Ectodermal cell (in vitro differentiated cells): ENCODE data around the gene NPIPB4. TPM values are rescaled to one million over a fixed set of nuclear protein-coding genes. Genes with fewer than 3 reads are reported as not detected.
"Not testable (repeated sequence)": the region's sequence is repeated elsewhere in the genome, so short reads cannot be mapped to it uniquely, and the experiment has no call there.

ENCODE experiments used
- H3K27ac ChIP-seq: 2 replicates; pipeline ENCODE4 v1.7.0; 2013; ENCODE audit warnings: mild to moderate bottlenecking, low read depth, low read length; ENCODE audit not compliant: insufficient read depth, poor library complexity, severe bottlenecking
- H3K27me3 ChIP-seq: 2 replicates; pipeline ENCODE4 v1.7.0; 2013; ENCODE audit warnings: mild to moderate bottlenecking, low read length; ENCODE audit not compliant: insufficient read depth, control insufficient read depth, poor library complexity, severe bottlenecking
- H3K36me3 ChIP-seq: one replicate; pipeline ENCODE4 v1.7.0; 2013; ENCODE audit warnings: low read length; ENCODE audit not compliant: control insufficient read depth, insufficient read depth
- H3K4me1 ChIP-seq: one replicate; pipeline ENCODE4 v1.7.0; 2013; ENCODE audit warnings: low read length; ENCODE audit not compliant: control insufficient read depth, insufficient read depth
- H3K4me3 ChIP-seq: 2 replicates; pipeline ENCODE4 v1.7.0; 2013; ENCODE audit warnings: low read depth, low read length, control low read depth; ENCODE audit not compliant: insufficient read depth
- H3K9me3 ChIP-seq: 2 replicates; pipeline ENCODE4 v1.7.0; 2013; ENCODE audit warnings: mild to moderate bottlenecking, low read length, moderate library complexity; ENCODE audit not compliant: control insufficient read depth
- WGBS, 2 experiments: methylation state at CpG; one replicate each; pipeline ENCODE4 v1.1.7; 2013; ENCODE audit warnings: missing lambda C conversion rate in 2 of 2; 5-methylcytosine and 5-hydroxymethylcytosine counted together
- polyA plus RNA-seq, 4 experiments: library from polyadenylated mRNA; stranded (reverse); fragments of 50-300 nt; gene quantifications; one replicate each; pipeline ENCODE4 v1.2.3, GENCODE V29; 2013

Gene NPIPB4
- 47.3 TPM for polyA plus RNA-seq (2013, experiment 1 of 4)
- 48.5 TPM for polyA plus RNA-seq (2013, experiment 2 of 4)
- 24.9 TPM for polyA plus RNA-seq (2013, experiment 3 of 4)
- polyA plus RNA-seq (2013, experiment 4 of 4), result 39.0 TPM

GRCh38 chr16:21857656-21858055 is at the start of gene NPIPB4:
Gene NPIPB4, minus strand, starts transcription at chr16:21857756. Its CDS starts 378 bp downstream, at chr16:21857378.
- not testable (repeated sequence) for H3K9me3 ChIP-seq, H3K4me1 ChIP-seq, H3K27ac ChIP-seq, H3K36me3 ChIP-seq, H3K27me3 ChIP-seq, H3K4me3 ChIP-seq
- no CpG with 5 or more reads among the region's 5 CpGs for WGBS, 2 experiments

- H3K27ac ChIP-seq, H3K4me1 ChIP-seq, H3K9me3 ChIP-seq, H3K27me3 ChIP-seq, H3K36me3 ChIP-seq, H3K4me3 ChIP-seq: not testable (repeated sequence)
- 93 to 97% methylated on average over 2 of the region's 5 CpGs for WGBS, 2 experiments
Observed at GRCh38 chr16:21898998-21899397, 41.4 kb upstream of the NPIPB4 start.

- not testable (repeated sequence) for H3K36me3 ChIP-seq, H3K27ac ChIP-seq, H3K4me3 ChIP-seq, H3K9me3 ChIP-seq, H3K27me3 ChIP-seq, H3K4me1 ChIP-seq
- WGBS, 2 experiments, result 75 to 82% methylated on average over 3 of the region's 3 CpGs
Observed at GRCh38 chr16:21881988-21882387, 24.4 kb upstream of the NPIPB4 start.

DNA sequence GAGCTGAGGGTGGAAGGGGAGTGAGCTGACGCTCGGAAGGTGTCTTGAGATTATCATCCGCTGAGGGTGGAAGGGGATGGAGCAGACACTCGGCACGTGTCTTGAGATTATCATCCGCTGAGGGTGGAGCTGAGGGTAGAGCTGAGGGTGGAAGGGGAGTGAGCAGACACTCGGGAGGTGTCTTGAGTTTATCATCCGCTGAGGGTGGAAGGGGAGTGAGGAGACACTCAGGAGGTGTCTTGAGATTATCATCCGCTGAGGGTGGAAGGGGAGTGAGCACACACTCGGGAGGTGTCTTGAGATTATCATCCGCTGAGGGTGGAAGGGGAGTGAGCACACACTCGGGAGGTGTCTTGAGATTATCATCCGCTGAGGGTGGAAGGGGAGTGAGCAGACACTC is 20.4 kb downstream of the NPIPB4 start:
- 12 to 14% methylated on average over 2 to 3 of the region's 13 CpGs for WGBS, 2 experiments

DNA sequence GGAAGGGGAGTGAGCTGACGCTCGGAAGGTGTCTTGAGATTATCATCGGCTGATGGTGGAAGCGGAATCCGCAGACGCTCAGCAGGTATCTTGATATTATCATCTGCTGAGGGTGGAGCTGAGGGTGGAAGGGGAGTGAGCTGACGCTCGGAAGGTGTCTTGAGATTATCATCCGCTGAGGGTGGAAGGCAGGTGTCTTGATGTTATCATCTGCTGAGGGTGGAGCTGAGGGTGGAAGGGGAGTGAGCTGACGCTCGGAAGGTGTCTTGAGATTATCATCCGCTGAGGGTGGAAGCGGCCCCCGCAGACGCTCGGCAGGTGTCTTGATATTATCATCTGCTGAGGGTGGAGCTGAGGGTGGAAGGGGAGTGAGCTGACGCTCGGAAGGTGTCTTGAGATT is 21.2 kb downstream of the NPIPB4 start:
- WGBS, 2 experiments, result 7% methylated on average over 3 of the region's 18 CpGs
- peaks cover 15% of the 10 kb centered on the region for H3K27me3 ChIP-seq
- H3K4me3 ChIP-seq, H3K27ac ChIP-seq, H3K36me3 ChIP-seq, H3K9me3 ChIP-seq, H3K4me1 ChIP-seq: not testable (repeated sequence)

More for the DNA sequence above, 20.4 kb downstream of the NPIPB4 start:
- H3K9me3 ChIP-seq, H3K36me3 ChIP-seq, H3K4me3 ChIP-seq, H3K27ac ChIP-seq, H3K4me1 ChIP-seq: not testable (repeated sequence)
- H3K27me3 ChIP-seq, result peaks cover 15% of the 10 kb centered on the region

DNA sequence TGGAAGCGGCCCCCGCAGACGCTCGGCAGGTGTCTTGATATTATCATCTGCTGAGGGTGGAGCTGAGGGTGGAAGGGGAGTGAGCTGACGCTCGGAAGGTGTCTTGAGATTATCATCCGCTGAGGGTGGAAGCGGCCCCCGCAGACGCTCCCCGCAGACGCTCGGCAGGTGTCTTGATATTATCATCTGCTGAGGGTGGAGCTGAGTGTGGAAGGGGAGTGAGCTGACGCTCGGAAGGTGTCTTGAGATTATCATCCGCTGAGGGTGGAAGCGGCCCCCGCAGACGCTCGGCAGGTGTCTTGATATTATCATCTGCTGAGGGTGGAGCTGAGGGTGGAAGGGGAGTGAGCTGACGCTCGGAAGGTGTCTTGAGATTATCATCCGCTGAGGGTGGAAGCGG is 21.8 kb downstream of the NPIPB4 start:
- not testable (repeated sequence) for H3K27ac ChIP-seq, H3K36me3 ChIP-seq, H3K4me3 ChIP-seq, H3K4me1 ChIP-seq, H3K9me3 ChIP-seq
- peaks cover 15% of the 10 kb centered on the region for H3K27me3 ChIP-seq
- 5 to 10% methylated on average over 2 to 8 of the region's 24 CpGs for WGBS, 2 experiments

DNA sequence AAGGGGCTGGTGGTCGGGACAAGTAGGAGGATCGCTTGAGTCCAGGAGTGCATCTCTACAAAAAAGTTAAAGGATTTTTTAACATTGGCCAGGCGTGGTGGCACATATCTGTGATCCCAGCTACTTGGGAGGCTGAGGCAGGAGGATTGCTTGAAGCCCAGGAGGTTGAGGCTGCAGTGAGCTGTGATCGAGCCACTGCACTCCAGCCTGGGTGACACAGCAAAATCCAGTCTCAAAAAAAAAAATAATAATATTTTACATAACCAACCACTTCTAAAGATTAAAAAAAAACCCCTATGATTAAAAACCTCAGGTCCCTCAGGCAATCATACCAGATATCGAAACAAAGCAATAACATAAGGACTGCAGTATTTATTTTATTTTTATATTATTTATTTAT is 23.3 kb downstream of the NPIPB4 start:
- H3K36me3 ChIP-seq, H3K4me1 ChIP-seq, H3K9me3 ChIP-seq: not testable (repeated sequence)

DNA sequence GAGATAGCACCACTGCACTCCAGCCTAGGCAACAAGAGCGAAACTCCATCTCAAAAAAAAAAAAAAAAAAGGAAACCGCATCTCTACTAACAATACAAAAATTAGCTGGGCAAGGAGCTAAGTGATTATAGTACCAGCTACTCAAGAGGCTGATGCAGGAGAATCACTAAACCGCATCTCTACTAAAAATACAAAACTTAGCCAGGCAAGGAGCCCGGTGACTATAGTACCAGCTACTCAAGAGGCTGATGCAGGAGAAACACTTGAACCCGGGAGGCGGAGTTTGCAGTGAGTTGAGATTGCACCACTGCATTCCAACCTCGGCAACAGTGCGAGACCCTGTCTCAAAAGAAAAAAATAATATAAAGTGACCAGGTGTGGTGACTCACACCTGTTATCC is 27.6 kb downstream of the NPIPB4 start:
- H3K27ac ChIP-seq, H3K27me3 ChIP-seq, H3K36me3 ChIP-seq, H3K4me3 ChIP-seq, H3K9me3 ChIP-seq, H3K4me1 ChIP-seq: not testable (repeated sequence)
- 93% methylated on average over 4 of the region's 8 CpGs for WGBS, 2 experiments

More for the DNA sequence above, 23.3 kb downstream of the NPIPB4 start:
- H3K27me3 ChIP-seq, result peaks cover 15% of the 10 kb centered on the region
- H3K27ac ChIP-seq, H3K4me3 ChIP-seq: not testable (repeated sequence)
- 80 to 83% methylated on average over 1 of the region's 5 CpGs for WGBS, 2 experiments

DNA sequence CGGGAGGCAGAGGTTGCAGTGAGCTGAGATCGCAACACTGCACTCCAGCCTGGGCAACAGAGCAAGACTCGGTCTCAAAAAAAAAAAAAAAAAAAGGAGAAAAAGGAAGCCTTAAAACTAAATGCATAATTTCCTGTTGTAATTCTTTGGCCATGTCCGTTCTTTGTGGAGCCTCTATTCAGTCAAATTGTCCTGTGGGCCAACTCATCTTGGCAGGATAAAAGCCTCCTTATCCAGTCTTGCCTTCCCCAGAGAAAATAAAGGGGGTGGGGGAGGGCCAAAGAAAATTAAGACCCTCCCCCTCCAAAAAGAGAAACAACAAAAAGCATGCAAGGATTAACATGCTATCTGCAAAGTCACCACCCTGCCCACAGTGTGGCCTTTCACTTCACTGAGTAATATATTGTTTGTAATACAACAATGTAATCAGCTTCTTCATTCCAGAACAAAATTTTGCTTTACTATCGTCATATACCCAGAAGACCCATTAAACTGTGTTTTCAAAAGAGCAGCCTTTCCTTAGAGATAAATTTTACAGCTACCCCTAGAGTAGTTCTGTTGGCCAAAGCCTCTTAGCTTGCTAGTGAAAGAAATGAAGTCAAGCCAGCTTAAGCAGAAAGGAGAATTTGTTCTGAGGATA is 31.4 kb downstream of the NPIPB4 start:
- not testable (repeated sequence) for H3K4me3 ChIP-seq, H3K4me1 ChIP-seq, H3K27me3 ChIP-seq, H3K9me3 ChIP-seq, H3K27ac ChIP-seq, H3K36me3 ChIP-seq
- 88 to 93% methylated on average over 5 of the region's 5 CpGs for WGBS, 2 experiments

- whole genome bisulfite sequencing, 2 experiments, result 90 to 91% methylated on average over 4 of the region's 4 CpGs
- H3K27ac ChIP-seq, H3K27me3 ChIP-seq, H3K4me1 ChIP-seq, H3K36me3 ChIP-seq, H3K4me3 ChIP-seq, H3K9me3 ChIP-seq: not testable (repeated sequence)
Observed at GRCh38 chr16:21825526-21825925, 32.0 kb downstream of the NPIPB4 start.

- H3K27me3 ChIP-seq, H3K4me3 ChIP-seq, H3K36me3 ChIP-seq, H3K27ac ChIP-seq, H3K4me1 ChIP-seq, H3K9me3 ChIP-seq: not testable (repeated sequence)
- no CpG with 5 or more reads among the region's 3 CpGs for WGBS, 2 experiments
Observed at GRCh38 chr16:21823258-21823657, 34.3 kb downstream of the NPIPB4 start.
